Body of pancreas (tissue), 4 donors: Measurements from ENCODE around the gene MYO6.

Experiments
- CTCF ChIP-seq, 7 experiments: fragments of 450-650 bp in 4 of 7; fragments of 200-600 bp in 3 of 7; sonication (generic) in 3 of 7; IDR thresholded peaks; one replicate each; pipeline ENCODE4 v1.5.1; 2016 to 2019; ENCODE audit warnings: antibody characterized with exemption in 7 of 7
- POLR2A ChIP-seq, 3 donors: fragments of 450-650 bp; IDR thresholded peaks; one replicate each; pipeline ENCODE4 v1.6.1; 2016; ENCODE audit warnings: antibody characterized with exemption in 3 of 3, mild to moderate bottlenecking in 2 of 3

- TF ChIP-seq CTCF (IDR thresholded peaks at IDR 0.05) (no peak), POLR2A (IDR thresholded peaks at IDR 0.05) (no peak)
Observed at GRCh38 chr6:75963569-75963968, 214.5 kb downstream of the MYO6 start.
